H9 (cell line): ENCODE results near the gene PTPN3. TPM values are rescaled to one million over a fixed set of nuclear protein-coding genes. Genes with fewer than 3 reads are reported as not detected.

Source experiments
- DNase-seq: peaks from one replicate; pipeline ENCODE4 v3.0.0-alpha.2; 2017
- H2AFZ ChIP-seq: one replicate; pipeline ENCODE4 v1.6.1; 2013; ENCODE audit warnings: mild to moderate bottlenecking, low read length, control low read depth, moderate library complexity
- H2AK5ac ChIP-seq: 2 replicates; pipeline ENCODE4 v1.6.1; 2013; ENCODE audit warnings: low read length, control low read depth, mixed read lengths; ENCODE audit not compliant: insufficient read length
- H2BK120ac ChIP-seq: one replicate; pipeline ENCODE4 v1.6.1; 2013; ENCODE audit warnings: low read depth, mild to moderate bottlenecking, low read length, control low read depth, inconsistent platforms; ENCODE audit not compliant: poor library complexity, severe bottlenecking
- H2BK12ac ChIP-seq: 2 replicates; pipeline ENCODE4 v1.6.1; 2013; ENCODE audit warnings: low read length, control low read depth, mixed read lengths, low read depth; ENCODE audit not compliant: insufficient read length
- H2BK15ac ChIP-seq: 2 replicates; pipeline ENCODE4 v1.6.1; 2013; ENCODE audit warnings: low read depth, low read length, control low read depth
- H2BK20ac ChIP-seq: one replicate; pipeline ENCODE4 v1.6.1; 2013; ENCODE audit warnings: low read depth, mild to moderate bottlenecking, low read length, control low read depth, inconsistent platforms; ENCODE audit not compliant: poor library complexity, severe bottlenecking
- H2BK5ac ChIP-seq: 2 replicates; pipeline ENCODE4 v1.6.1; 2013; ENCODE audit warnings: low read length, control low read depth, mixed read lengths; ENCODE audit not compliant: insufficient read length
- H3K14ac ChIP-seq: 2 replicates; pipeline ENCODE4 v1.6.1; 2013; ENCODE audit warnings: low read length, control low read depth; ENCODE audit not compliant: insufficient read depth
- H3K18ac ChIP-seq: 2 replicates; pipeline ENCODE4 v1.6.1; 2013; ENCODE audit warnings: low read depth, mild to moderate bottlenecking, mixed read lengths, low read length, control low read depth; ENCODE audit not compliant: insufficient read length
- H3K23ac ChIP-seq: 2 replicates; pipeline ENCODE4 v1.6.1; 2013; ENCODE audit warnings: low read length, control low read depth, mixed read lengths, low read depth; ENCODE audit not compliant: insufficient read length
- H3K23me2 ChIP-seq: 2 replicates; pipeline ENCODE4 v1.6.1; 2013; ENCODE audit warnings: low read depth, mild to moderate bottlenecking, mixed read lengths, low read length, control low read depth; ENCODE audit not compliant: insufficient read length, poor library complexity, severe bottlenecking
- H3K27ac ChIP-seq: 2 replicates; pipeline ENCODE4 v1.5.1; 2013; ENCODE audit warnings: low read length, control low read depth, mixed read lengths, low read depth; ENCODE audit not compliant: insufficient read length
- H3K27me3 ChIP-seq: 2 replicates; pipeline ENCODE4 v1.6.1; 2013; ENCODE audit warnings: low read length, control low read depth, inconsistent platforms; ENCODE audit not compliant: insufficient read depth
- H3K4ac ChIP-seq: 2 replicates; pipeline ENCODE4 v1.6.1; 2013; ENCODE audit warnings: low read depth, mild to moderate bottlenecking, control low read depth, inconsistent platforms, low read length, moderate library complexity
- H3K4me1 ChIP-seq: 2 replicates; pipeline ENCODE4 v1.6.1; 2013; ENCODE audit warnings: low read length, control low read depth, inconsistent platforms; ENCODE audit not compliant: insufficient read depth
- H3K4me2 ChIP-seq: 2 replicates; pipeline ENCODE4 v1.6.1; 2013; ENCODE audit warnings: low read length, control low read depth, mixed read lengths; ENCODE audit not compliant: insufficient read length, insufficient read depth
- H3K56ac ChIP-seq: 2 replicates; pipeline ENCODE4 v1.6.1; 2013; ENCODE audit warnings: low read depth, mild to moderate bottlenecking, mixed read lengths, low read length, control low read depth; ENCODE audit not compliant: insufficient read length
- H3K79me1 ChIP-seq: 2 replicates; pipeline ENCODE4 v1.6.1; 2013; ENCODE audit warnings: low read depth, mild to moderate bottlenecking, moderate library complexity, low read length, control low read depth, inconsistent platforms; ENCODE audit not compliant: insufficient read depth, poor library complexity, severe bottlenecking
- H3K79me2 ChIP-seq: 2 replicates; pipeline ENCODE4 v1.6.1; 2013; ENCODE audit warnings: low read length, control low read depth, inconsistent platforms; ENCODE audit not compliant: insufficient read depth
- H3K9ac ChIP-seq: 2 replicates; pipeline ENCODE4 v1.6.1; 2013; ENCODE audit warnings: low read length, control low read depth, mixed read lengths; ENCODE audit not compliant: insufficient read length; ENCODE audit errors: extremely low read depth
- H3K9me3 ChIP-seq: one replicate; pipeline ENCODE4 v1.6.1; 2013; ENCODE audit warnings: low read depth, low read length, inconsistent platforms; ENCODE audit not compliant: control insufficient read depth
- H3T11ph ChIP-seq: one replicate; pipeline ENCODE4 v1.6.1; 2013; ENCODE audit warnings: mild to moderate bottlenecking, low read length, control low read depth, inconsistent platforms
- H4K20me1 ChIP-seq: one replicate; pipeline ENCODE4 v1.6.1; 2013; ENCODE audit not compliant: control insufficient read depth, insufficient read length, insufficient read depth
- H4K5ac ChIP-seq: 2 replicates; pipeline ENCODE4 v1.6.1; 2013; ENCODE audit warnings: low read depth, mild to moderate bottlenecking, mixed read lengths, low read length, control low read depth; ENCODE audit not compliant: insufficient read length
- H4K8ac ChIP-seq: replicated peaks from 2 replicates; pipeline ENCODE4 v1.6.1; 2013; ENCODE audit warnings: low read length, control low read depth, mixed read lengths, low read depth; ENCODE audit not compliant: insufficient read length
- H4K91ac ChIP-seq: 2 replicates; pipeline ENCODE4 v1.6.1; 2013; ENCODE audit warnings: low read depth, mild to moderate bottlenecking, moderate library complexity, mixed read lengths, low read length, control low read depth; ENCODE audit not compliant: insufficient read length
- H3K27ac Mint-ChIP-seq, 3 experiments: 2 replicates in 2 of 3; 3 replicates in 1 of 3; pipeline ENCODE4 v1.8.0; 2020 to 2021; ENCODE audit warnings: mixed read lengths in 3 of 3, mild to moderate bottlenecking in 1 of 3, moderate library complexity in 1 of 3
- H3K27me3 Mint-ChIP-seq: 2 replicates; pipeline ENCODE4 v1.8.0; 2021; ENCODE audit warnings: low read depth, mild to moderate bottlenecking, moderate library complexity, mixed read lengths
- H3K36me3 Mint-ChIP-seq, 3 experiments: 2 replicates in 2 of 3; 3 replicates in 1 of 3; pipeline ENCODE4 v1.8.0; 2020 to 2021; ENCODE audit warnings: low read depth in 3 of 3, mixed read lengths in 3 of 3; ENCODE audit not compliant: insufficient read depth in 1 of 3
- H3K4me1 Mint-ChIP-seq, 2 experiments: 2 replicates each; pipeline ENCODE4 v1.8.0; 2020; ENCODE audit warnings: mixed read lengths in 2 of 2
- H3K4me3 Mint-ChIP-seq, 2 experiments: 2 replicates in 1 of 2; 3 replicates in 1 of 2; pipeline ENCODE4 v1.8.0; 2020 to 2021; ENCODE audit warnings: mild to moderate bottlenecking in 2 of 2, mixed read lengths in 2 of 2, moderate library complexity in 1 of 2
- H3K9me3 Mint-ChIP-seq, 2 experiments: 2 replicates in 1 of 2; 3 replicates in 1 of 2; pipeline ENCODE4 v1.8.0; 2020; ENCODE audit warnings: mild to moderate bottlenecking in 2 of 2, mixed read lengths in 2 of 2, moderate library complexity in 1 of 2
- CTCF ChIP-seq: fragments of 200-600 bp; sonication (generic); conservative IDR thresholded peaks from 3 replicates; pipeline ENCODE4 v1.8.0; 2021; ENCODE audit warnings: antibody characterized with exemption, mild to moderate bottlenecking
- WGBS: extraction: QIAGEN DNeasy Blood & Tissue Kit; methylation state at CpG from one replicate; pipeline ENCODE4 v1.1.7; 2013; ENCODE audit warnings: missing lambda C conversion rate, low lambda C conversion rate, mixed read lengths; ENCODE audit not compliant: insufficient read length; ENCODE audit errors: extremely low coverage; 5-methylcytosine and 5-hydroxymethylcytosine counted together
- total RNA-seq: library from RNA; stranded (reverse); gene quantifications from 2 replicates; pipeline ENCODE4 v1.2.1, GENCODE V29; 2021

PTPN3 gene
- total RNA-seq, 1 experiment from 2014 or later, result 2.6 TPM

- no peak overlapping the region for H2AFZ ChIP-seq
- H3K9me3 ChIP-seq, result no peaks in the 10 kb centered on the region
- peaks cover 2% of the 10 kb centered on the region; the same call in 1 of the 2 replicates for H3K27me3 Mint-ChIP-seq
- H2AK5ac ChIP-seq, result no peak overlapping the region
- no peak overlapping the region for H3K27ac ChIP-seq
- H2BK120ac ChIP-seq, result no peak overlapping the region
- no peak overlapping the region for H3K4me3 Mint-ChIP-seq
- H3K9me3 Mint-ChIP-seq, result no peaks in the 10 kb centered on the region
- H3K4me1 ChIP-seq, result no peaks in the 10 kb centered on the region
- no peaks in the 10 kb centered on the region for H3K23me2 ChIP-seq
- no peak overlapping the region for H3T11ph ChIP-seq
- H3K23ac ChIP-seq, result no peak overlapping the region
- no peak overlapping the region for H2BK5ac ChIP-seq
- H3K9ac ChIP-seq, result no peak overlapping the region
- no peak for TF ChIP-seq CTCF
- H4K20me1 ChIP-seq, result no peaks in the 10 kb centered on the region
- no peak overlapping the region for H2BK20ac ChIP-seq
- H2BK12ac ChIP-seq, result no peak overlapping the region
- H3K14ac ChIP-seq, result no peak overlapping the region
- H3K56ac ChIP-seq, result no peak overlapping the region
- DNase-seq, result no peak
- H3K36me3 Mint-ChIP-seq, result no peaks in the 10 kb centered on the region
- H4K8ac ChIP-seq, result no peak overlapping the region
- H3K27ac Mint-ChIP-seq, result no peak overlapping the region
- no peaks in the 10 kb centered on the region for H3K27me3 ChIP-seq
- no CpG with 5 or more reads among the region's 6 CpGs for WGBS
- H3K18ac ChIP-seq, result no peak overlapping the region
- H4K5ac ChIP-seq, result no peak overlapping the region
- peaks cover 7 to 9% of the 10 kb centered on the region in 2 experiments for H3K4me1 Mint-ChIP-seq
- H3K79me1 ChIP-seq, result no peaks in the 10 kb centered on the region
- no peak overlapping the region for H3K4ac ChIP-seq
- no peak overlapping the region for H3K4me2 ChIP-seq
- H2BK15ac ChIP-seq, result no peak overlapping the region
- no peak overlapping the region for H4K91ac ChIP-seq
- no peaks in the 10 kb centered on the region for H3K79me2 ChIP-seq
These were observed 24.0 kb upstream of the PTPN3 start for GRCh38 chr9:109522106-109522505.
